Measurements from ENCODE around the gene SLC38A3.
"Not testable (repeated sequence)": the region's sequence is repeated elsewhere in the genome, so short reads cannot be mapped to it uniquely, and the experiment has no call there.

The SLC38A3 gene

DNA sequence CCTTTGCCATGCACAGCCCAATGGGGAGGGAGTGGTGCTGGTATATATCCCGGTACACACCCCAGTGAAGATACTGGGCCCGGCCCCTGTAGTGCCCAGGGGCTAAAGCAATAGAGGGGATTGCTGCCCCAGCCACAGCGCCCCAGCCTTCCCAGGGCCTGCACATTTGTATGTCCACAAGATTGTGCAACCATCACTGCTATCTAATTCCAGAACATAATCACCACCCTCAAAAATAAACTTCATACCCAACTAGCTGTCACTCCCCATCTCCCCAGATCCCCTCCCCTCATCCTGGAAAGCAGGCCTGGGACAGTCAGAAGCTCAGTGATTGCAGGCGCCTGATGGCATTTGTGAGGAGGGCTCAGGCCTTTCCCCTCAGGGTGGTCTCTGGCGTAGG is 44.4 kb downstream of the SLC38A3 start:
- no peak for DNase-seq (ENCODE audit: low read depth in 2 of 2)

DNA sequence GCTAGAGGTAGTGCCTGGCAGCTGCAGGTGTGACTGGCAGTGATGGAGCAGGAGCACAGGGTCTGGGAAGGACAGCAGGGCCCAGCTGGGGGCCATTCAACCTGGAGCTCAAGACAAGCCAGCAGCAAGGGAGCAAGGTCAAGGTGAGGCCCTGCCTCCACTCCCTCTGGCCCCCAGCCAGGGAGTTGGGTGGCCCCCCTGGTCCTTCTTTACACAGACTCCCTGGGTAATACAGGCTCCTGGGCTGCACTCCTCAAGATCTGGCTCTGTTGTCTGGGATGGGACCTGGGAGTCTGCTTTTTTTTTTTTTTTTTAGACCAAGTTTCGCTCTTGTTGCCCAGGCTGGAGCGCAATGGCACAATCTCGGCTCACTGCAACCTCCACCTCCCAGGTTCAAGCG is 45.4 kb downstream of the SLC38A3 start:
- no peak for DNase-seq (ENCODE audit: low read depth in 2 of 2)

DNA sequence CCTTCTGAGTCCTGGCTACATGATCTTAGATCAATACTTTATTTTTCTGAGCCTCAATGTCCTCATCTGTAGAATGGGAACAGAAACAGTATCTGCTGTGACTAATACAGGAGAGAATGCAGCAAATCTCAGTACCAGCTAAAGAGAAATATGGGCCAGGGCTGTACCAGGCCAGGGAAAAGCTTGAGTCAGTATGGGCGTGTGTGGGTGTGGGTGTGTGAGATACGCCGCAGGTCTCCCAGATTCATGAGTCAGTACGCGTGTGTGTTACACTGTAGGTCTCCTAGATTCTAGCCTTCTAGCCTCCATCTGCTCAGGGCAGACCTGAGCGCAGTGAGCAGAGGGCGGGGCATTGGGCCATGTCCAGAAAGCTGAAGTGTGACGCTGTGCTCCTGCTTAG is 46.1 kb downstream of the SLC38A3 start:
- no peak for DNase-seq (ENCODE audit: low read depth in 2 of 2)

DNA sequence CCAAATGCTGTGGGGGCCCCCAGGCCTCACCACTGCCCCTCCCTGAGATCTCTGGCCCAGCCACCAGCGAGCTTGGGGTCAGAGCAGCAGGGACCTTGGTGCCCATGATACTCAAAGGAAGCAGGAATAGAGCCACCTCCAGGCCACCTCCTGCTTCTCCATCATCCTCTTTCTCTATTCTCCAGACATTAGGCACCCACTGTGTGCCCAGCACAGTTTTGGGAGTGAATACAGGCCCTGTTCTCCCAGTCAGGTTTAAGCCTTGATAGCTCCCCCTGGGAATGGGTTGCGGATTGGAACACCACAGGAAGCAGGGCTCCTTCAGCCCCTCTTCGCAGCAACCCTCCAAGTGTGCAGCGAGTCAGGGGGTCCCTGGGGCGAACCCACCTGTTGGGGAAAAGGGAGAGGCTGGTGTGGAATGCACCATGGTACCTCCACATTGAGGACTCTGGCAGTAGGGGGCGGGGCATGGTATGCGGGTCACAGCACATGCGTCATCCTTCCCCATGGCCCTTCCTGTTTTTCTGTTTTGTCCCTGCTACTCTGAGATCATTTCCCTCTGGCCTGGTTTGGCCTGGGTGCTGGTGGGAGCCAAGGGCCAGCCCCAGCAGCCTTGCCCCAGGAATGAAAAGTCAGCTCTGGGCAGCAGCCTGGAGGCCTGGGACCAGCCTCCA is 49.6 kb downstream of the SLC38A3 start:
- no peak for DNase-seq (ENCODE audit: low read depth in 2 of 2)

DNA sequence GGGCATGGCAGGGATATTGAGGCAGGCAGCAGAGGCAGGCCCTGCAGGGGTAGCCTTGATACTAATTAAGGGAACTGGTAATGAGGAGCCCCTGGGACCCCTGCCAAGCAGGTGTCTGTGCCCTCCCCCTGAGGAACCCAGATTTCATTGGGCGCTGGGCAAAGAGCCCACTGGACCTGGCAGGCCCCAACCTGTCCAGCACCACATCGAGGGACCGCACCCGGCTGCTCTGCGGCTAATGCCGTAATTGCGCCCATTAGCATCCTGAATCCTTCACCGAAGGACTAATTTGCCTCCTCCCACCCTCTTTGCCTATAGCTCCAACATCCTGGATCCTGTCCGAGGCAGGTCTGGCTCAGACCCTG is 50.2 kb downstream of the SLC38A3 start:
- no peak for DNase-seq (ENCODE audit: low read depth in 2 of 2)

DNA sequence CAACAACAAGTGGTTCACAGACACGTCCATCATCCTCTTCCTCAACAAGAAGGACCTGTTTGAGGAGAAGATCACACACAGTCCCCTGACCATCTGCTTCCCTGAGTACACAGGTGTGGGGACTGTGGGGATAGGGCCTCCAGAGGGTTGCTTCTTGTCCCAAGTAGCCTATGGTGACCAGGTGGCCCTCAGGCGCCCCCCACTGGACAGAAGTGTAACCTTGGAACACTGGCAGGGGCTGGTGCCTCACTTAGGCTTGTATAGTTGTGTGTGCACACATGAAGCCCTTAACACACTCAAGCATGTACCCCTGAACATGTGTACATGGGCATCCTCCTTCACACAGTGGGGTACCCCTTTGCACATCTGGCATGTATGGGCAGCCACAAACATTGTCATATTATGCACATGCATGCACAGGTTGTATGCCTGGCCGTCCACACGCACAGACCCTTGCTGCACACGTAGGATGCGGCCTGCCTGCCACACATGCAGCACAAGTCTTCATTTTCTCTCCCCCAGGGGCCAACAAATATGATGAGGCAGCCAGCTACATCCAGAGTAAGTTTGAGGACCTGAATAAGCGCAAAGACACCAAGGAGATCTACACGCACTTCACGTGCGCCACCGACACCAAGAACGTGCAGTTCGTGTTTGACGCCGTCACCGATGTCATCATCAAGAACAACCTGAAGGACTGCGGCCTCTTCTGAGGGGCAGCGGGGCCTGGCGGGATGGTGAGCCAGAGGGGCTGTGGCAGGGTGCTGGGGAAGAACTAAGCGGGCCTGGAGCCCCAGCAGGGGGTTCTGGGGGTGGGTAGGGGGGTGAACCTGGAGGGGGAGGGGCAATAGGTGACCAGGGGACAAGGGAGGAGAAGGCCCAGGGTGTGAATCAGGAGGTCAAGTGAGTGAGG is 52.2 kb downstream of the SLC38A3 start:
- DNase-seq (ENCODE audit: low read depth in 2 of 2): no peak

DNA sequence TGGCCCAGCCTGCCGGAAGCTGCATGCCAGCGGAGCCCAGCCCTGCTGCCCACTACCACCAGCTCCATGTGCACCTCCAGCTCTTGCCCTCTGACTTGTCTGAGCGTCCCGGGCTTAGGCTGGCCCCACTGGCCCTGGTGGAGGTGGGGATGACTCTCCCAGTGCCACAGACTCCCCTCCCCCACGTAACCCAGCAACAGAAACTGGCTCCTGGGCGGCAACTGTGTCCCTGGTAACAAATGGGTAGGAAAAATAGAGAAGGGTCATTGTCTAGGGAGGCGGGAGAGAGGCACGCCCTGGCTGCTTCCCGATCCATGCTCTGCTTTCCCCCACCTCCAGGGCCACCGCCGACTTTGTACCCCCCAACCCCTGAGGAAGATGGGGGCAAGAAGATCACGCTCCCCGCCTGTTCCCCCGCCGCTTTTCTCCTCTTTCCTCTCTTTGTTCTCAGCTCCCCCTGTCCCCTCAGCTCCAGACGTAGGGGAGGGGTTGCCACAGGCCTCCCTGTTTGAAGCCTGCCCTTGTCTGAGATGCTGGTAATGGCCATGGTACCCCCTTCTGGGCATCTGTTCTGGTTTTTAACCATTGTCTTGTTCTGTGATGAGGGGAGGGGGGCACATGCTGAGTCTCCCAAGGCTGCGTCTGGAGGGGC is 53.1 kb downstream of the SLC38A3 start:
- no peak for DNase-seq (ENCODE audit: low read depth in 2 of 2)

DNA sequence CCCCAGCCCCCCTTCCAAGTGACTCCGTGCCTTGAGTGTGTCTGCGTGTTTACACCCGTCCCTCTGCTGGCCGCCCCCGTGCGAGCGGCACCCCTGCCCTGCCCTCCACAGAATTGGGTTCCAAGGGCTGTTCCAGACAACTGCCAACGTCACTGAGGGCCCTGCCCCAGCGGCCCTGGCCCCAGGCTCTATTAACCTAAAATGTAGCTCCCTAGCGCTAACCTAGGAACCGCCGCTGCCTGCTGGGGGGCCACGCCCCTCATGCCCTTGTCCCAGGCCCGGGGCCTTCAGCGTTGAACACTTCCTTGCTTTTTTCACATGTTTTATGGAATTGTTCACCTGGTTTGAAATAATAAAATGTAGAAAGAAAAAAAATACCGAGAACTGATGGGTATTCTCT is 53.9 kb downstream of the SLC38A3 start:
- no peak for DNase-seq (ENCODE audit: low read depth in 2 of 2)

DNA sequence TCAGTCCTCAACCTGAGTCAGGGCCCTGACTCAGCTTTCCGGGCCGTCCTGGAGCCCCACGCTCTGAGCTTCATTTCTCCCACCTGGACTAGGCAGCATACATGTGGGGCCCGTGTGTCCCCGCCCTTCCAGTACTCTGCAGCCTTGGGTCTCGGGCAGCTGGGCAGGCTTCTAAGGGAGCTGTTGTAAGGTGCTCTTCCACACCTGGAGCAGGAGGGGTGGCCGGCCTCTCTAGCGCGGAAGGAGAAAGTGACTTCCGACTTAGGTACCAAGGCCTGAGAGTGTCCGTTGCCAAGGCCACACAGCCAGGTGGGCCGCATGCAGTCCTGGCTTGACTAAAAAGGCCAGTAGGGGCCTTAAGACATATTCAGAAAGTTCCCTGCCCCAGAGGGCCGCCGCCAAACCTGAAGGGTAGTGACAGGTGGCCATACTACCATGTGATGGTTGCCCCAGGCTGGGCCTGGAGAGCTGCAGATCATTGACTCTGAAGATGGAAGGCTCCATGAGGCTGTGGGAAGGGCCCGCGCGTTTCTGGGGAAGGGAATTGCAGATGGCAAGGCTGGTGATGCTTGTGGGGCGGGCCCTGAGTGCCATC is 54.5 kb downstream of the SLC38A3 start:
- no peak for DNase-seq (ENCODE audit: low read depth in 2 of 2)

DNA sequence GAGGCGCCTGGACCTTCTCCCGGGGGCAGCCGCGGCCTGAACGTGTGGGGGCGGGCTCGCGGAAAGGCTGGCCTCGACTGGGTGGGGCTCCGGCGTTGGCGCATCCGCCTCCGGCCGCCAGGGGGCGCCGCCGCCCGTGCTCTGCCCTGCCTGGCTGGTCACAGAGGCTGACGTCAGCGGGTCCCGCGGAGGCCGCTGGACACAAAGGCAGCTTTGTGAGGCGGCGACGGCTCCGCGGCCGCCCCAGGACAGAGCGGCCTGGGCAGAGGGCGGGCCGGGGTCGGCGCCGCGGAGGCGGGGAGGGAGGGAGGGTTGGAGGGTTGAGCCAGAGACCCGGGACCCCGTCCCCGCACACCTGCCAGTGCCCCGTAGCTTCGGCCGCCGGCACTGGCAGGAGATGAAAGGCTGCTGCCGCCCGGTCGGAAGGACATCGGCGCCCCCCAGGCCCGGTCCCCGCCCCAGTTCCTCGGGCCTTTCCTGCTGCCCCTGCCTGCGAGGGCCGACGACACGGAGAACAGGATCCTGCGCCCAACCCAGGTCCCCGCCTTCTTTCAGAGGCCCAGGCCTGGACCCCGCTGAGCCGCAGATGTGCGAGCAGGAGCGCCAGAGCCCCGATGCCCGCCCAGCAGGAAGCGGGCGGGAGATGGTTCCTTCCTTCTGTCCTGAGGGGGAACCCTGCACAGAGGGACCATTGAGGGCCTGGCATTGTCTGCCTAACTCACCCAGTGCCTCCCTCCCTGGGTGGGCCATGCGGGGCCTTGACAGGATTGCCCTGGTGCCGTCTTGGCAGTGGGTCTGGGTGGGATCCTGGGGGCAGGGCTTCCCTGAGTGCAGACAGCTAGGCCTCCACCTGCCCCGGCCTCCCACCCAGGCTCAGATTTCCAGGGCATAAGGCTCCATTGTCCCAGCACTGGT is 55.2 kb downstream of the SLC38A3 start:
- DNase-seq (ENCODE audit: low read depth in 2 of 2): peak; percentile 64 to 85

DNA sequence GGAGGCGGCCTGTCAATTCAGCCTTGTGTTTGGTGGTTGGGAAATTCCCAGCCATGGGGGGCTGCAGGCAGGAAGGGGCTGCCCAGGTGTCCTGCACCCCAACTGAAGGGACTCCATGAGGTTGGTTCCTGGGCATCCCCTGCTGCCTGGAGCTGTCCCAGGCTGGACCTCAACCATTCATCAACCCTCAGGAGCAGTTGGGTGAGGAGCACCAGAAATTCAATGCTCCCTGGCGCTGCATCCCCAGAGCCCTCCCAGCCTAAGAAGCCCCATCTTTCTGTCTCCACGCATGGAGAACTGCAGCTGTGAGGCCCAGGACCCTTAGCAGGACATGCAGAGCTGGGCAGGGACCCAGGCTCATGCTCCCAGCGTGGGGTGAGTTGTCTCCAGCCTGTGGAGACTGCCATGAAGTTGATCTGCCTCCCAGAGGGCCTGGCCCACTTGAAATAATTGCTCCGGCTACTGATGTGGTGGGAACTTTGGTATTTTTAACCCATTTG is 55.9 kb downstream of the SLC38A3 start:
- DNase-seq (ENCODE audit: low read depth in 2 of 2): no peak

DNA sequence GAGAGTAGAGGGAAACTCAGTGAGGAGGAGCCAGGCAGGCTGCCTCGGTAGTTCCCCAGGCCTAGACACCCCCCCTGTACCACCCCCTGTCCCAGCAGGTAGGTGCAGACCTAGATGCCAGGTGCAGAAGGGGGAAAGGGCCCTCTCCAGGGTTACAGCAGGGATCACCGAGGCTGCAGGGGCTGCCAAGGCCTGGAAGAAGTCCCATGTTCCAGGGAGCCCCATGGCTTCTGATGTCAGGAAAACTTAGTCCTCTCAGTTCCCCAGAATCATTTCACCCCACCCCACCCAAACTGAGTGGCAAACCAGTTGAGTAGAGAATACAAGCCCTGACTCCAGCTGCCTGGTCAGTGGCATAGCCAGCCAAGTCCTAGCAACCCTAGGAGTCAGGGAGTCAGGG is 56.4 kb downstream of the SLC38A3 start:
- DNase-seq (ENCODE audit: low read depth in 2 of 2): no peak

DNA sequence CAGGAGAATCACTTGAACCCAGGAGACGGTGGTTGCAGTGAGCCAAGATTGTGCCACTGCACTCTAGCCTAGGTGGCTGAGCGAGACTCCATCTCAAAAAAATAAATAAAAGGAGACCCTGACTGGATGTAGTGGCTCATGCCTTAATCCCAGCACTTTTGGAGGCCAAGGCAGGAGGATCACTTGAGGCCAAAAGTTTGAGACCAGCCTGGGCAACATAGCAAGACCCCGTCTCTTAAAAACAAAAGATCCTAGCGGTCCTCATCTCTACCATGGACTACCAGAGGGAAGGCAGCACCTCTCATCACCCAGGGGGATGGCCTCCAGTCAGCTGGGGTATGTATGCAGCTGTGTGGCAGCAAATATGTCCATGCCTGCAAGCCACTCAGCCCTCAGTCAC is 57.1 kb downstream of the SLC38A3 start:
- DNase-seq (ENCODE audit: low read depth in 2 of 2): not testable (repeated sequence)

DNA sequence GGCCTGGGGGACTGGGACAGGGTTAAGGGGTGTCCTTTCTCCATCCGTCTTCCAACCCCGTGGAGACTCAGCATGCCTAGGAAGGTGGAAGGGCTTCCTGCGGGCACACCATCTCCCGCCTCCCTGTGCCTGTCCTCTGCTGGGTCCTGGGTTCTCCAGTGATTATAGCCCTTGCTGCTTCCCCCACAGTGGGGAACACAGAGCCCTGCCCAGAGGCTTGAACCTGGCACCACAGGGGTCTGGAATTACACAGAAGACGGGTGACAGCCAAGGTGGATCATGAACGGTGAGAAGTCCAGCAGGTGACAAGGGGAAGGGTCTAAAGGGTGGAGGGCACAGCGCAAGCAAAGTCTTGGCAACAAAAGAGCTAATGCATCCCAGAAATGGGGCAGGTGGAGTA is 57.7 kb downstream of the SLC38A3 start:
- no peak for DNase-seq (ENCODE audit: low read depth in 2 of 2)

DNA sequence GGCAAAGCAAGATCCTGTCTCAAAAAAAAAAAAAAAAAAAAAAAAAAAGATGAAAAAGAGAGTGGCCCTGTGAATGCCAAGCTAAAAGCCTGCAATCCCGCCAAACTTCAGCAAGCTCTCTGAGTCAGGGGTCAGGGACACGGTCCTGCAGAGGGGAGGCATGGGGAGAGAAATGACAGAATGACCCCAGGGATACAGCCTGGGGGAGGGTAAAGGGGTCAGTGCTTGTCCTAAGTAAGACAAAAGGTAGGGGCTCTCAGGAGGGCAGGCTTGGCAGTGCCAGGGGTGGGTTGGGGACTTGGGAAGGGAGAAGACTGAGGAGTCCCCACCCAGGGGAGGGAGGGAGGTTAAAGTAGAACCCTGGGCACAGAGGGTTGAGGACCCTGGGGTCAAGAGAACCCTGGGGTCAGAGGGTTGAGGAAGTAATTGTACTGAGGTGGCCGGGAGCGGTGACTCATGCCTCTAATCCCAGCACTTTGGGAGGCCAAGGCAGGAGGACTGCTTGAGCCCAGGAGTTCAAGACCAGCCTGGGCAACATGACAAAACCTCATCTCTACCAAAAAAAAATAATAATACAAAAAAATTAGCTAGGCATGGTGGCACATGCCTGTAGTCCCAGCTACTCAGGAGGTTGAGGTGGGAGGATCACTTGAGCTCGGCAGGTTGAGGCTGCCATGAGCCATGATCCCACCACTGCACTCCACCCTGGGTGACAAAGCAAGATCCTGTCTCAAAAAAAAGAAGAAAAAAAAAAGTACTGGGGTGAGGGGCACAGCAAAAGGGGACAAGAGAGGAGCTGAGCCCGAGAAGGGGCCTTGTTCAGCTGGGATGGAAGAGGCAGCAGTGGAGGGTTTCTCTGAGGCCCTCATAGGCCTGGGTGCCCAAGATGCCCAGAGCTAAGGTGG is 58.7 kb downstream of the SLC38A3 start:
- no peak for DNase-seq (ENCODE audit: low read depth in 2 of 2)

DNA sequence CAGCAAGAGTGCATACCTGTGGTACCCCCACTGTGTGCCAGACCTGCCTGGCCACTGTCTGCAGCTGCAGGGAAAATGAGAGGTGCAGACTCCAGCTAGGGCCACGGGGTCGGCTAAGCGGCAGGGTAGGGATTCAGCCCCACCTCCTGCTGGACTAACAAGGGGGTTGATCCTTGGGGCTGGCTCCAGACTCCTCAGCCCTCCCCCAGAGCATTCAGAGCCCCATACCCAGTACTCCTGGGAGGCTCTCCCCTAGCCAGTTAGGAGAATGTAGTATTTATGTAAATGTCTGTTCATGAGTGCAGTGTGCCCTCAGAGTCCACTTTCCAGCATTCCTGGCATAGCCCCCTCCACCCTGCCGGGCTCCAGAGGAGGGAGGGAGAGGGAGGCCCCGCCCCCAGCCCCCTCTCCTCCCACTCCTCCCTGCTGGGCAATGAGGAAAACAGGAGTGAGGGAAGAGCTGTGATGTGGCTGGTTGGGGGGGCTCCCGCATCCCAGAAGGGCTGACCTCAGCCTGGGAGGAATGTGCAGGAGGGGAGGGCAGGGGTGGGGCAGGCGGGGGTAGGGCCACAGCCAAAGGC is 59.4 kb downstream of the SLC38A3 start:
- no peak for DNase-seq (ENCODE audit: low read depth in 2 of 2)

DNA sequence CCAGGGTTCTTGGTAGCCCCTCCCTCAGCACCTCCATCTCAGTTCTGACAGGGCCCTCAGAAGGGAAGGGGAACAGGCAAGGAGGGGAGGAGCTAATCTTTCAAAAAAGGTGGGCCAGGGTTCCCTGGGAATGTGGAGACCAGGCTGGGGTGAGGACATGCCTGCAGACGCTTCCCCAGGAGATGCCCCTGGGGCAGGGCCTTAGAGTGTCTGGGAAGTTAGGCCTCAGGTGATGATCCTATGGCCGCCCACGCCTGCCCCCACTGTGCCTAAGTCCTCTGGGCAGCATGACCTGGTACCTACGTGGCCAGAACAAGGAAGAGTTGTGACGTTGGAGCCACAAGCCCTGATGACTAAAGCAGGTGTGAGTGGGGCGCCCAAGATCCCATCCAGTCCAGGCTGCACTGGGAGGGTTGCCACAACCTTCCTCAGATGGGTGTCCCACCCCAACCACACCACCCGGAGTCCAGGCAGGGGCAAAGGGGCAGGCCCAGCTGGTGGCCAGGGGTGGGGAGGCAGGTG is 60.0 kb downstream of the SLC38A3 start:
- DNase-seq (ENCODE audit: low read depth in 2 of 2): no peak

DNA sequence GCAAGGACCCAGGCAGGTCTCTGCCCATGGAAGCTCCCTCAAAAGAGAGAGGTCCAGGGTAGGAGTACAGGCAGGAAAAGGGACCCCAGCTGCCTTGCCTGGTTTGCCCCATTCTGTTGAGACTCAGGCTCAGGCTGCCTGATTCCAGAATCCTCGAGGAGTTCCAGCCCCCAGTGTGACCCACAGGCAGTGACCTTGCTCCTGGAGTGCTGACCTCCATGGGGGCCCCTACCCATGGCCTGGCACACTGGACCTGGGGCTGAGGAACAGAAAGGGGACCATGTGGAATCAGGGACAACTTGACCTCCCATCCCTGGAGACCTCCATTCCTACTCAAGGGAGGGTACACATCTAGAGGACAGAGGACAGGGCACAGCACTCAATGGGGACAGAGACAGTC is 60.5 kb downstream of the SLC38A3 start:
- DNase-seq (ENCODE audit: low read depth in 2 of 2): no peak

DNA sequence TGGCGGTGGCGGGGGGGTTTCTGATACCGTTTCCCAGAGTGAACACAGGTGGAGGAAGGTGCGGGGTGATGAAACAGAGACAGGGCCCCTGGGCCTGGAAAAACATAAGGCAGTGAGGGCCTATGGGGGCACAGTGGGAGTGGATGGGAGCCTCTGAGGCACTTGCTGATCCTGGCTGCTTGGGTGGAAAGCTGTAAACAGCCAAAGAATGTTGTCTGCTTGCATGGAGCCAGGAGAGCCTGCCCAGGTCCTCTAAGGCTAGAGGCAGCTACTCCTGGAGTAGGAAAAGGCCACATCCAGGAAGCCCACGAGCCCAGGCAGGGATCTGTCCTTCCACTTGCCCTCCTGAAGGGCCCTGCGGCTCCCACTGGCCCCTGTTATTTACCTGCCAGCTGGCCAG is 60.9 kb downstream of the SLC38A3 start:
- no peak for DNase-seq (ENCODE audit: low read depth in 2 of 2)

DNA sequence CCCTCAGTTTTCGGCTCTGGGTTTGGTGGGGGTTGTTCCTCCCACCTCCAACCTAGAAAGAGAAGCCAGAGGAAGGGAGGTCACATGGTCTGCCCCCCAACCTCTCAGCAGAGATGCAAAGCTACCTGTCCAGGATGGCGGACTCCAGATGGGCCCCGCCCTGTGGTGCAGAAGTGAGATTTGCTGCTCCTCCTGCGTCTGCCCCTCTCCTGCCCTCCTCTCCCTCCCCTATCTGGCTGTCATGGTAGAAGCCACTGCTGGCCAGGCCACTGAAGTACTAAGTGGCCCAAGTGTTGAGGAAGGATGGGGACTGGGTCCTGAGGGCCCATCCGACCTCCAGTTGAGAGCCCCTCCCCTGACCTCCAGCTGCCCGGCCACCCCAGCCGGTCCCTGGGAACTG is 61.8 kb downstream of the SLC38A3 start:
- no peak for DNase-seq (ENCODE audit: low read depth in 2 of 2)

Measured in stimulated activated CD4-positive, alpha-beta T cell treated with anti-CD3 and anti-CD28 coated beads, Interleukin-1b, Interleukin-23, amount 100 ng/mL, for 4 hours (primary cell).